IMR-90 (cell line): ENCODE data around the gene KLHDC10. TPM values are rescaled to one million over a fixed set of nuclear protein-coding genes. Genes with fewer than 3 reads are reported as not detected.

Source experiments
- ATAC-seq: fragments of 200-7000 bp; cut with Tn5 transposase; 2 replicates; pipeline ENCODE4 v1.9.1; 2020; ENCODE audit warnings: low read depth, mild to moderate bottlenecking, moderate library complexity
- BruUV-seq: library from RNA; stranded (reverse); fragments of 400-500 nt; replicated peaks from 2 replicates; lab custom pipeline; 2021; lab: Mats Ljungman, UMichigan
- CTCF ChIA-PET: fragments of 300-600 bp; formaldehyde crosslinking; extraction: SDS; loops from one replicate; lab custom pipeline; 2021; ENCODE audit warnings: antibody characterized with exemption; lab: Yijun Ruan, JAX
- POLR2A ChIA-PET: fragments of 300-600 bp; sonication (Branson Sonifier 250); formaldehyde crosslinking; loops from one replicate; lab custom pipeline; 2022; ENCODE audit warnings: antibody characterized with exemption; ENCODE audit not compliant: unreplicated experiment; lab: Charles Lee
- DNase-seq: peaks from one replicate; pipeline ENCODE4 v3.0.0; 2013
- H2AFZ ChIP-seq: replicated peaks from 2 replicates; pipeline ENCODE3; 2013; ENCODE audit warnings: low read length, mild to moderate bottlenecking; ENCODE audit not compliant: poor library complexity
- H2AK5ac ChIP-seq: 2 replicates; pipeline ENCODE4 v1.6.1; 2013; ENCODE audit warnings: low read depth, low read length, inconsistent platforms
- H2AK9ac ChIP-seq: replicated peaks from 2 replicates; pipeline ENCODE3; 2013; ENCODE audit warnings: mild to moderate bottlenecking, low read depth, low read length, moderate library complexity; ENCODE audit not compliant: poor library complexity
- H2BK120ac ChIP-seq: 2 replicates; pipeline ENCODE4 v1.6.1; 2013; ENCODE audit warnings: low read depth, low read length, inconsistent platforms
- H2BK15ac ChIP-seq: 3 replicates; pipeline ENCODE4 v1.6.1; 2013; ENCODE audit warnings: low read depth, low read length, inconsistent platforms
- H2BK20ac ChIP-seq: 2 replicates; pipeline ENCODE4 v1.6.1; 2013; ENCODE audit warnings: low read depth, mild to moderate bottlenecking, inconsistent platforms, low read length, moderate library complexity
- H2BK5ac ChIP-seq: 2 replicates; pipeline ENCODE4 v1.6.1; 2013; ENCODE audit warnings: mild to moderate bottlenecking, low read depth, low read length, inconsistent platforms; ENCODE audit not compliant: poor library complexity, severe bottlenecking
- H3K14ac ChIP-seq: replicated peaks from 2 replicates; pipeline ENCODE4 v1.6.1; 2013; ENCODE audit warnings: low read depth, low read length, inconsistent platforms
- H3K18ac ChIP-seq: 2 replicates; pipeline ENCODE4 v1.6.1; 2013; ENCODE audit warnings: low read depth, low read length, control low read depth
- H3K23ac ChIP-seq: 2 replicates; pipeline ENCODE4 v1.6.1; 2013; ENCODE audit warnings: low read depth, low read length, inconsistent platforms
- H3K27ac ChIP-seq: 2 replicates; pipeline ENCODE4 v1.5.1; 2013; ENCODE audit warnings: mild to moderate bottlenecking, control low read depth, low read length; ENCODE audit not compliant: insufficient read depth
- H3K27me3 ChIP-seq: 2 replicates; pipeline ENCODE4 v1.6.1; 2013; ENCODE audit warnings: low read length; ENCODE audit not compliant: control insufficient read depth, insufficient read depth
- H3K36me3 ChIP-seq: 2 replicates; pipeline ENCODE4 v1.6.1; 2013; ENCODE audit warnings: low read length, mixed read lengths; ENCODE audit not compliant: control insufficient read depth, insufficient read depth
- H3K4ac ChIP-seq: 2 replicates; pipeline ENCODE4 v1.6.1; 2013; ENCODE audit warnings: low read depth, low read length, inconsistent platforms
- H3K4me1 ChIP-seq: 2 replicates; pipeline ENCODE4 v1.6.1; 2013; ENCODE audit warnings: low read length, mixed read lengths; ENCODE audit not compliant: control insufficient read depth, insufficient read depth
- H3K4me2 ChIP-seq: 2 replicates; pipeline ENCODE4 v1.6.1; 2013; ENCODE audit warnings: low read depth, mild to moderate bottlenecking, control low read depth, low read length, moderate library complexity
- H3K4me3 ChIP-seq: 2 replicates; pipeline ENCODE4 v1.5.1; 2013; ENCODE audit warnings: low read depth, mild to moderate bottlenecking, control low read depth, low read length, moderate library complexity; ENCODE audit not compliant: insufficient read depth
- H3K56ac ChIP-seq: 2 replicates; pipeline ENCODE4 v1.6.1; 2013; ENCODE audit warnings: low read length, inconsistent platforms; ENCODE audit not compliant: insufficient read depth; ENCODE audit errors: extremely low read depth
- H3K79me1 ChIP-seq, 2 experiments: 2 replicates each; pipeline ENCODE4 v1.6.1; 2013; ENCODE audit warnings: low read length in 2 of 2, inconsistent platforms in 1 of 2, low read depth in 1 of 2
- H3K9ac ChIP-seq: 2 replicates; pipeline ENCODE4 v1.6.1; 2013; ENCODE audit warnings: low read depth, low read length, control low read depth
- H3K9me1 ChIP-seq: 2 replicates; pipeline ENCODE4 v1.6.1; 2013; ENCODE audit warnings: low read length, inconsistent platforms; ENCODE audit not compliant: insufficient read depth
- H3K9me3 ChIP-seq: 2 replicates; pipeline ENCODE4 v1.6.1; 2013; ENCODE audit warnings: low read length; ENCODE audit not compliant: control insufficient read depth, insufficient read depth
- H4K20me1 ChIP-seq: 2 replicates; pipeline ENCODE4 v1.6.1; 2013; ENCODE audit warnings: low read length, inconsistent platforms; ENCODE audit not compliant: insufficient read depth
- H4K5ac ChIP-seq: 2 replicates; pipeline ENCODE4 v1.6.1; 2013; ENCODE audit warnings: mild to moderate bottlenecking, low read depth, low read length, control low read depth
- H4K8ac ChIP-seq, 2 experiments: 2 replicates each; pipeline ENCODE4 v1.6.1; 2013; ENCODE audit warnings: low read depth in 2 of 2, low read length in 2 of 2, control low read depth in 1 of 2, inconsistent platforms in 1 of 2
- H4K91ac ChIP-seq: 2 replicates; pipeline ENCODE4 v1.6.1; 2013; ENCODE audit warnings: low read depth, low read length, inconsistent platforms; ENCODE audit not compliant: insufficient read depth
- ELK1 ChIP-seq: fragments of 150-350 bp; IDR thresholded peaks from 2 replicates; pipeline ENCODE4 v1.6.1; 2016; ENCODE audit warnings: low read depth, mild to moderate bottlenecking, low read length, moderate library complexity, borderline replicate concordance
- SMC3 ChIP-seq: fragments of 150-350 bp; IDR thresholded peaks from 2 replicates; pipeline ENCODE4 v1.6.1; 2016; ENCODE audit warnings: low read depth, mild to moderate bottlenecking, antibody characterized with exemption, low read length, moderate library complexity
- WGBS, 2 experiments: methylation state at CpG; one replicate each; pipeline versions ENCODE4 v1.1.5 to v1.1.7; 2013; ENCODE audit warnings: missing lambda C conversion rate in 2 of 2; ENCODE audit not compliant: insufficient read length in 1 of 2; ENCODE audit errors: extremely low coverage in 2 of 2; 5-methylcytosine and 5-hydroxymethylcytosine counted together
- dilution Hi-C: fragments of 300-500 bp; cut with HindIII; formaldehyde crosslinking; loops from one replicate; pipeline ENCODE4 v1.14.3; 2018; ENCODE audit warnings: low sequenced_read_pairs; ENCODE audit not compliant: unreplicated experiment
- in situ Hi-C: fragments of 300-500 bp; cut with MboI; formaldehyde crosslinking; loops from 3 replicates; pipeline ENCODE4 v1.14.3; 2019; ENCODE audit warnings: low sequenced_read_pairs, inconsistent platforms, mixed read lengths
- intact Hi-C: fragments of 100-400 bp; cut with micrococcal nuclease; formaldehyde crosslinking; loops from 2 replicates; pipeline ENCODE4 v1.10.0; 2022
- polyA plus RNA-seq, 3 experiments: library from polyadenylated mRNA; depleted of rRNA; stranded (reverse); fragments of >200 nt; gene quantifications; 2 replicates each; pipeline ENCODE4 v1.2.3, GENCODE V29; 2012; ENCODE audit warnings: low replicate concordance in 1 of 3
- total RNA-seq: library from RNA; depleted of rRNA; stranded (reverse); fragments of >200 nt; gene quantifications from 2 replicates; pipeline ENCODE4 v1.2.3, GENCODE V29; 2012
- TF ChIP-seq, protein P1 (sequence below): fragments of 150-350 bp; IDR thresholded peaks from 2 replicates; pipeline ENCODE4 v1.6.1; 2017; ENCODE audit warnings: mild to moderate bottlenecking, antibody characterized with exemption, low read length, low read depth

Gene KLHDC10
- total and polyA plus RNA-seq, 2 of the 4 experiments (the other 2 are of a cell fraction): 12.4 to 27.1 TPM

DNA sequence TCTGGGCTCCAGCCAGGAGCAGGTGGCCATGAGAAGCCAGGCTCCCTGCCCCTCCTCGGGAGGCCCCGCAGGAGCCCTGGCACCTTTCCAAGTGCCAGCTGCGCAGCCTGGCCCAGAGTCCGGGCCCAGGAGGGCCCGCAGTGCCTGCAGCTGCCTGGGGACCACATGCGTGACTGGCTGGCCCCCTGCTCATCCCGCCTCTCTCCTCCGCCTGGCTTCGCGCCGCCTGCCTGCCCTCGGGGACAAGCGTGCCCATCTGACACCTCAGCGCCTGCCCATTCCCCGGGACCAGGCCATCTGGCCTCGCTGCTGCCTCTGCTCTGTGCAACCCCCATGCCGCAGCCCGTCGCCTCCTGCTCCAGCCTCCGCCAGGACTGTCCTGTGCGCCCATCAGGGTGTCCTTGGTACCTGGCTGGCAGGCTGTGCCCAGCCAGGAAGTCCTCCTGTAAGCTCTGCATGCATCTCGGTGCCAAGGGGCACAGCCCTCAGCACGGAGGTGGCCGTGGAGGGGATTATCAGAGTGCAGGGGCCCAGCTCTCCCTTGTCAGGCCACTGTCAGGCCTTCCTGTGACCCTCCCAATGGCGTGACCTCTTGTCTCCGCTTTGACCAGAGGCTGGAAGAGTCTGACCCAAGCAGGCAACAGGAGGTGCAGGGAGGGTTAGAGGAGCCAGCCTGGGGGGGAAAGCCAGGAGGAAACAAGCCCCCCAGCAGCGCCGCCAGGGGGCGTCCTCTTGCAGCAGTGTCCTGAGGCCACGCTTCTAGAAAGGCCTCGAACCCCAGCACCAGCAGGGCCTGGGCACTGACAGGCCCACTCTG lies 84.4 kb downstream of the KLHDC10 start:
- no peak overlapping the region for H4K8ac ChIP-seq
- in situ Hi-C loops: no loop called here
- H2BK120ac ChIP-seq: no peak overlapping the region
- H3K4me2 ChIP-seq: no peak overlapping the region
- dilution Hi-C loops: no loop called here
- no peak overlapping the region for H2AK5ac ChIP-seq
- DNase-seq (no peak), ATAC-seq (no peak)
- H3K9me1 ChIP-seq: peaks cover 11% of the 10 kb centered on the region
- H2AFZ ChIP-seq: no peak overlapping the region
- H3K4me3 ChIP-seq: no peak overlapping the region
- H3K79me1 ChIP-seq: no peaks in the 10 kb centered on the region
- H4K5ac ChIP-seq: no peak overlapping the region
- H2BK5ac ChIP-seq: no peak overlapping the region
- no peaks in the 10 kb centered on the region for H3K4me1 ChIP-seq
- H3K9ac ChIP-seq: no peak overlapping the region
- POLR2A ChIA-PET: no interaction called here
- H3K9me3 ChIP-seq: peaks cover 3% of the 10 kb centered on the region; the same call in 1 of the 2 replicates
- TF ChIP-seq ELK1: no peak
- TF ChIP-seq, protein P1, sequence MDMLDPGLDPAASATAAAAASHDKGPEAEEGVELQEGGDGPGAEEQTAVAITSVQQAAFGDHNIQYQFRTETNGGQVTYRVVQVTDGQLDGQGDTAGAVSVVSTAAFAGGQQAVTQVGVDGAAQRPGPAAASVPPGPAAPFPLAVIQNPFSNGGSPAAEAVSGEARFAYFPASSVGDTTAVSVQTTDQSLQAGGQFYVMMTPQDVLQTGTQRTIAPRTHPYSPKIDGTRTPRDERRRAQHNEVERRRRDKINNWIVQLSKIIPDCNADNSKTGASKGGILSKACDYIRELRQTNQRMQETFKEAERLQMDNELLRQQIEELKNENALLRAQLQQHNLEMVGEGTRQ: no peak
- TF ChIP-seq SMC3: peak; percentile 10; the same call in 1 of the 2 replicates
- no peaks in the 10 kb centered on the region for H3K27me3 ChIP-seq
- H3K56ac ChIP-seq: no peak overlapping the region
- no peaks in the 10 kb centered on the region for H3K36me3 ChIP-seq
- H3K4ac ChIP-seq: no peak overlapping the region
- no peak overlapping the region for H3K23ac ChIP-seq
- H4K20me1 ChIP-seq: no peaks in the 10 kb centered on the region
- no peak overlapping the region for H2BK15ac ChIP-seq
- no peak overlapping the region for H4K91ac ChIP-seq
- CTCF ChIA-PET: no interaction called here
- no peak overlapping the region for H2BK20ac ChIP-seq
- H3K14ac ChIP-seq: no peak overlapping the region
- no peak overlapping the region for H3K18ac ChIP-seq
- H2AK9ac ChIP-seq: no peak overlapping the region
- intact Hi-C loops: no loop called here
- no peak overlapping the region for H3K27ac ChIP-seq
- BruUV-seq: no TSS peak
- WGBS, 2 experiments: 72% methylated on average over 19 of the region's 31 CpGs; no CpG with 5 or more reads in 1 of the 2 experiments
